Activated CD4-positive, alpha-beta memory T cell treated with anti-CD3 and anti-CD28 coated beads for 36 hours (primary cell): ENCODE results near the gene SPATA31A1. TPM values are rescaled to one million over a fixed set of nuclear protein-coding genes. Genes with fewer than 3 reads are reported as not detected.
"Not testable (repeated sequence)": the region's sequence is repeated elsewhere in the genome, so short reads cannot be mapped to it uniquely, and the experiment has no call there.

Source experiments
- CTCF ChIA-PET: fragments of 350-600 bp; sonication (Branson Sonifier 250); formaldehyde crosslinking; loops from one replicate; lab custom pipeline; 2021; ENCODE audit warnings: antibody characterized with exemption, inconsistent platforms; lab: Charles Lee
- POLR2A ChIA-PET: fragments of 350-600 bp; sonication (Branson Sonifier 250); formaldehyde crosslinking; loops from one replicate; lab custom pipeline; 2021; ENCODE audit warnings: antibody characterized with exemption; lab: Charles Lee
- DNase-seq: peaks from one replicate; pipeline ENCODE4 v3.0.0-alpha.2; 2020
- H3K27ac Mint-ChIP-seq: one replicate; pipeline ENCODE4 v1.8.0; 2021; ENCODE audit warnings: mixed read lengths
- H3K27me3 Mint-ChIP-seq: one replicate; pipeline ENCODE4 v1.8.0; 2021; ENCODE audit warnings: mixed read lengths
- H3K36me3 Mint-ChIP-seq: one replicate; pipeline ENCODE4 v1.8.0; 2021; ENCODE audit warnings: mixed read lengths
- H3K4me1 Mint-ChIP-seq: one replicate; pipeline ENCODE4 v1.8.0; 2021; ENCODE audit warnings: low read depth, mixed read lengths
- H3K4me3 Mint-ChIP-seq: one replicate; pipeline ENCODE4 v1.8.0; 2021; ENCODE audit warnings: mild to moderate bottlenecking, mixed read lengths
- H3K9me3 Mint-ChIP-seq: one replicate; pipeline ENCODE4 v1.8.0; 2021; ENCODE audit warnings: mixed read lengths
- intact Hi-C: fragments of 100-400 bp; cut with micrococcal nuclease; formaldehyde crosslinking; loops from one replicate; pipeline ENCODE4 v1.15.1; 2023
- total RNA-seq, 2 experiments: library from RNA; stranded (reverse); gene quantifications; one replicate each; pipeline ENCODE4 v1.2.3, GENCODE V29; 2021

SPATA31A1 gene
- total RNA-seq, result not detected

DNA sequence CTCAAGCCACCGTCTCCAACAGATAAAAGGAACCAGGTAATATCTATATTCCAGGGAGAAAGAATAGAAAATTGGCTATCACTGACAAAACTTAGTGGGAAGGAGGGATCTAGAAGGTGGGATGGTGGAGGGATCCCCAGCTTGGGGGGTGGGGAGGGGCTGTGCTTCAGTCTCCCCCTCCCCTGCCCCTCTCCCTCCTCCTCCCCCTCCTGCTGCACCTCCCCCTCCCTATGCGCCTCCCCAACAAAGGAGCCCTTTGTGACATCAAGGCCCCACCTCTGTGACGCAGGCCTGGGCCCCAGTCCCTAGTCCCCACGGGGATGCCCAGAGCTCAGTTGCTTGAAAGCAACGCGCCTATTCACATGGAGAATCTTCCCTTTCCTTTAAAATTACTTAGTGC, at the start of gene SPATA31A1:
Gene SPATA31A1, plus strand, starts transcription at position 301 of the 400 bp plus-strand sequence. Its CDS starts 62 bp downstream, at position 363.
- H3K4me3 Mint-ChIP-seq, H3K9me3 Mint-ChIP-seq, POLR2A ChIA-PET, DNase-seq, H3K27ac Mint-ChIP-seq, H3K36me3 Mint-ChIP-seq, intact Hi-C loops, H3K4me1 Mint-ChIP-seq, CTCF ChIA-PET, H3K27me3 Mint-ChIP-seq: not testable (repeated sequence)

DNA sequence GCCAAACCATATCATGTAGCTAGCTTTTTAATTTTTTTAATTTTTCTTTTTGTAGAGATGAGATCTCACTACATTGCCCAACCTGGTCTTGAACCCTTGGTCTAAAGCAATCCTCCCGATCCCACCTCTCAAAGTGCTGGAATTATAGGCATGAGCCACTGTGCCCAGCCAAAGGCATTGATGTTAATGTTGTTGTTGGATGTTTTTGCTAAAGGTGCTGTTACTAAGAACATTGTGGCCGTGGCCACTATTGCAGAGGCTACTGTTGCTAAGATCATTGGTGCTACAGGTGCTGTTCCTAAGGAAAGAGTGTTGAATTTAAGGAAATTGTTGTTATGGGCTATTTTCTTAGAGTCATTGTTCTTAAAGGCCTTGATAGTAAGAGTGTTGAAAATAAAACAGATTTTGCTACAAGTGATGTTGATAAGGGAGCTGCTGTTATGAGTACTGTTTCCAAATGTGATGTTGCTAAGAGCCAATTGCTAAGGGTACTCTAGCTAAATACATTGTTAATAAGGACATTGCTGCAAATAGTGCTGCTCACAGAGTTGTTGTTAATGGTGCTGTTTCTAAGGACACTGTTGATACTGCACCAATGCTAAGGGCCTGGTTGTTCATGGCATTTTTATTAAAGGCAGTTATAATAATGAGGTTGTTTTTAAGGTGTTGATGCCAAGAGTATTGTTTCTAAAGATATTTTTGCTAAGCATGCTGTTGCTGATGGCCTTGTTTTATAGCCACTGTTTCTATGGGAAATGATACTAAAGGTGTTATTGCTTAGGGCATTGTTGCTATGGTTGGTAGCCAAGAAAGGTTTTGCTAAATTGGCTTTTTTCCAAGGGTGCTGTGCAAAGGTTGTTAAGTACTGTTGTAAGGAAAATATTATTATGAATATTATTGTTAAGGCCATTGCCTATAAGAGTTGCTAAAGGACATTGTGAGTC, 52.1 kb downstream of the SPATA31A1 start:
- H3K4me1 Mint-ChIP-seq, POLR2A ChIA-PET, intact Hi-C loops: not testable (repeated sequence)

DNA sequence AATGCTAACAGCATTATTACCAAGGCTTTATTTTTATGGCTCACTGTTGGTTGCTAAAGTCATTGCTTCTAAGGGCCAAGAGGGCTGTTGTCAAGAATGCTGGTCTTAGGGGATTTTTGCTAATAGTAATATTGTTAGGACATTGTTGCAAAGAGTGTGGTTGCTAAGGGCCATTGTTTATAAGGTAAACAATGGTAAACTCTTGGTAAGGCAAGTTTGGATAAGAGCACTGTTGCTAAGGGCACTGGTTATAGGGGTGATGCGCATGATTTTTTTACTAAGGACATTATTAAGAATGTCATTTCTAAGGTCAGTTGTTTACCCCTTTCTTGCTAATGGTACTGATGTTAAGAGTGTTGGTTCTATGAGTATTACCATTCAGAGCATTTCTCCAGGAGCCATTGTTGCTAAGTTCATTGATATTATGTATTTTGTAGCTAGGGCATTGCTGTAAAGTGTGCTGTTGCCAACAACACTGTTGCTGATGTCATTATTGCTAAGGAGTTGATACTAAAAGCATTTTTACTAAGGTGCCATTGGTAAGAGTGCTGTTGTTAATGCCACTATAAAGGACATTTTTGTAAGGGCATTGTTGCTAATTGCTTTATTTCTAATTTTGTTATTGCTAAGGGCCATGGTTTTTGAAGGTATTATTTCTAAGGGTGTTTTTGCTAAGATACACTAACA, 55.9 kb downstream of the SPATA31A1 start:
- DNase-seq, H3K9me3 Mint-ChIP-seq, H3K4me3 Mint-ChIP-seq, intact Hi-C loops, H3K4me1 Mint-ChIP-seq, H3K27me3 Mint-ChIP-seq, H3K27ac Mint-ChIP-seq, POLR2A ChIA-PET, H3K36me3 Mint-ChIP-seq, CTCF ChIA-PET: not testable (repeated sequence)

More for the DNA sequence above, 52.1 kb downstream of the SPATA31A1 start:
- DNase-seq, H3K27ac Mint-ChIP-seq, H3K4me3 Mint-ChIP-seq, H3K27me3 Mint-ChIP-seq, CTCF ChIA-PET, H3K36me3 Mint-ChIP-seq, H3K9me3 Mint-ChIP-seq: not testable (repeated sequence)

Other genes starting within 250 kb of the SPATA31A1 start
- gene CNTNAP3, start 67.5 kb upstream of the SPATA31A1 start, total RNA-seq, result not detected